Thoracic aorta (tissue), 2 donors: Measurements from ENCODE around the gene HPF1. TPM values are rescaled to one million over a fixed set of nuclear protein-coding genes. Genes with fewer than 3 reads are reported as not detected.

Experiments
- ATAC-seq: fragments of 150-250 bp; one replicate; pipeline ENCODE4 v1.8.0; 2017; ENCODE audit warnings: low read depth; ENCODE audit not compliant: insufficient number of reproducible peaks, low FRiP score
- DNase-seq: peaks from one replicate; pipeline ENCODE4 v3.0.0-alpha.2; 2020; ENCODE audit warnings: low spot score
- H3K27ac ChIP-seq, 2 donors: fragments of 200-600 bp; sonication (generic); 1 replicate in 1 of 2; 2 replicates in 1 of 2; pipeline ENCODE4 v1.5.1; 2016; ENCODE audit warnings: mild to moderate bottlenecking in 2 of 2, moderate library complexity in 2 of 2
- H3K27me3 ChIP-seq: fragments of 200-600 bp; sonication (generic); replicated peaks from 2 replicates; pipeline ENCODE4 v1.6.0; 2016; ENCODE audit warnings: mild to moderate bottlenecking; ENCODE audit not compliant: insufficient read depth
- H3K36me3 ChIP-seq: fragments of 200-600 bp; sonication (generic); one replicate; pipeline ENCODE4 v1.5.1; 2016
- H3K4me1 ChIP-seq, 2 donors: fragments of 200-600 bp; sonication (generic); 1 replicate in 1 of 2; 2 replicates in 1 of 2; pipeline versions ENCODE4 v1.5.1 to v1.6.0; 2016; ENCODE audit warnings: low read depth in 2 of 2, mild to moderate bottlenecking in 1 of 2; ENCODE audit not compliant: control insufficient read depth in 1 of 2
- H3K4me3 ChIP-seq: fragments of 200-600 bp; sonication (generic); 2 replicates; pipeline ENCODE4 v1.5.1; 2016; ENCODE audit warnings: mild to moderate bottlenecking
- H3K9me3 ChIP-seq: fragments of 200-600 bp; sonication (generic); 2 replicates; pipeline ENCODE4 v1.5.1; 2016
- CTCF ChIP-seq: fragments of 200-600 bp; sonication (generic); IDR thresholded peaks from one replicate; pipeline ENCODE4 v1.5.1; 2019; ENCODE audit warnings: antibody characterized with exemption
- total RNA-seq, 2 donors: library from RNA; depleted of rRNA; stranded (reverse); fragments of >200 nt; gene quantifications; one replicate each; pipeline versions ENCODE4 v1.1.0 to v1.2.3, GENCODE V29; 2016

Gene HPF1
- total RNA-seq, 2 donors from 2014 or later = 18.7 to 50.7 TPM

- H3K27me3 ChIP-seq = peaks cover 6% of the 10 kb centered on the region
- no peaks in the 10 kb centered on the region for H3K9me3 ChIP-seq
- H3K4me3 ChIP-seq = no peak overlapping the region
- ATAC-seq = no peak
- TF ChIP-seq CTCF = no peak
- no peaks in the 10 kb centered on the region for H3K36me3 ChIP-seq
- no peak for DNase-seq
- H3K4me1 ChIP-seq = peaks cover 0 to 7% of the 10 kb centered on the region in 2 donors
- no peak overlapping the region for H3K27ac ChIP-seq
Observed at GRCh38 chr4:169770416-169770815, 12.7 kb upstream of the HPF1 start.

GRCh38 chr4:169768385-169768784, 10.6 kb upstream of the HPF1 start:
- H3K9me3 ChIP-seq = no peaks in the 10 kb centered on the region
- no peak overlapping the region for H3K4me3 ChIP-seq
- no peak for ATAC-seq
- no peaks in the 10 kb centered on the region for H3K4me1 ChIP-seq
- no peaks in the 10 kb centered on the region for H3K27me3 ChIP-seq
- DNase-seq = no peak
- no peak for TF ChIP-seq CTCF
- no peak overlapping the region for H3K27ac ChIP-seq
- H3K36me3 ChIP-seq = no peaks in the 10 kb centered on the region

GRCh38 chr4:169766741-169767140, 9.0 kb upstream of the HPF1 start:
- no peak for ATAC-seq
- no peak overlapping the region for H3K4me3 ChIP-seq
- H3K36me3 ChIP-seq = no peaks in the 10 kb centered on the region
- H3K9me3 ChIP-seq = no peaks in the 10 kb centered on the region
- no peak overlapping the region for H3K27ac ChIP-seq
- H3K4me1 ChIP-seq = no peaks in the 10 kb centered on the region
- DNase-seq = no peak
- no peak for TF ChIP-seq CTCF
- H3K27me3 ChIP-seq = no peaks in the 10 kb centered on the region

GRCh38 chr4:169765835-169766234, 8.1 kb upstream of the HPF1 start:
- H3K36me3 ChIP-seq = no peaks in the 10 kb centered on the region
- H3K4me1 ChIP-seq = no peaks in the 10 kb centered on the region
- no peak overlapping the region for H3K4me3 ChIP-seq
- DNase-seq (no peak), ATAC-seq (no peak)
- no peaks in the 10 kb centered on the region for H3K27me3 ChIP-seq
- no peak for TF ChIP-seq CTCF
- H3K9me3 ChIP-seq = no peaks in the 10 kb centered on the region
- no peak overlapping the region for H3K27ac ChIP-seq

GRCh38 chr4:169761846-169762245, 4.1 kb upstream of the HPF1 start:
- no peak overlapping the region for H3K27ac ChIP-seq
- ATAC-seq (no peak), DNase-seq (no peak)
- H3K9me3 ChIP-seq = no peaks in the 10 kb centered on the region
- H3K36me3 ChIP-seq = no peaks in the 10 kb centered on the region
- no peak for TF ChIP-seq CTCF
- H3K4me1 ChIP-seq = peaks cover 2 to 10% of the 10 kb centered on the region in 2 donors
- H3K4me3 ChIP-seq = no peak overlapping the region
- H3K27me3 ChIP-seq = no peaks in the 10 kb centered on the region
